NCI-H2227 (cell line): ENCODE measurements around the gene AGRP.
"Not testable (repeated sequence)": the region's sequence is repeated elsewhere in the genome, so short reads cannot be mapped to it uniquely, and the experiment has no call there.

Source experiments
- DNase-seq: peaks from one replicate; lab custom pipeline; 2025; ENCODE audit not compliant: unreplicated experiment; lab: John Stamatoyannopoulos, UW

The AGRP gene

GRCh38 chr16:67504031-67505021, 21.0 kb upstream of the AGRP start:
- no peak for DNase-seq

DNA sequence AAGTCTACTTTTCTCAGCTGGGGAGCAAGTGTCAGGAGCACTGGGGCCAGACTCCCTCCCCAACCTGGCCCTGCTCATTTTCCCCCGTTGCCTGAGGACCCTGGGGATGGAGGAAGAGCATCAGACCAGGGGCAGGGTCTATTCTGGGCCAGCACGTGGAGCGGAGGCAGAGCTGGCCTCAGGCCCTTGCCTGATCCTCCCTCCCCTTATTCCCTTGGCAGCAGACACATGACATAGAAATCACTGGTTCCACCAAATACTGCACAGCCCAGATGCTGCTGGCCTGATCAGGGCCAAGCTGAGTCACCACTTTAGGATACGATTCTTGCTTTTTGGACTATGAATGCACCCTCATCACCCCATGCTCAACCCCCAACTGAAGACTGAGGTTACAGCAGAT, 15.8 kb upstream of the AGRP start:
- DNase-seq: no peak

DNA sequence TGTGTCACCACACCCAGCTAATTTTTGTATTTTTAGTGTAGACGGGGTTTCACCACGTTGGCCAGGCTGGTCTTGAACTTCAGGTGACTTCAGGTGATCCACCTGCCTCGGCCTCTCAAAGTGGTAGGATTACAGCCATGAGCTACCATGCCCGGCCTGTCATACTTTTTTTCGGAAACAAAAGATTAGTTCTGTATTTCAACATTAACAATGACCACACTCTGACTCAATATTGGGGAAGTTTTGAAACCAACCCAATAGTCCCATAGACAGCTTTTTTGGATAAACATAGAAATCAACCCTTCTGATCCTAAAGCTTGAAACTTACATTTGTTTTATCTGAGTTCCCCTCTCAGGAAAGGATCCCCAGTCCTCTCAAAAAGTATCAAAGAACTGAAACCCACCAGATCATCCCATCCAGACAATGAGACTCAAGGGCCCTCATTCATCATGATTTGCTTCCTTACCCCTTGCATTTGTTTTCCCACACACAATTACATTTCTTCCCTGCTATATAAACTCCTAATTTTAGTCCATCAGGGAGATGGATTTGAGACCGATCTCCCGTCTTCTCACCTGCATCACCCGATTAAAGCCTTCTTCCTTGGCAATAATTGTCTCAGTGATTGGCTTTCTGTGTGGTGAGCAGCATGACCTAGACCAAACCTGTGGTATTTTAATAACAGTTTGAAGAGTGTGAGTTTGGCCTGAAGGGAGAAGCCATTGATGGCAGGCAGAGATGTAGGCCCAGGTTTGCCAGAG, 7.2 kb upstream of the AGRP start:
- no peak for DNase-seq

DNA sequence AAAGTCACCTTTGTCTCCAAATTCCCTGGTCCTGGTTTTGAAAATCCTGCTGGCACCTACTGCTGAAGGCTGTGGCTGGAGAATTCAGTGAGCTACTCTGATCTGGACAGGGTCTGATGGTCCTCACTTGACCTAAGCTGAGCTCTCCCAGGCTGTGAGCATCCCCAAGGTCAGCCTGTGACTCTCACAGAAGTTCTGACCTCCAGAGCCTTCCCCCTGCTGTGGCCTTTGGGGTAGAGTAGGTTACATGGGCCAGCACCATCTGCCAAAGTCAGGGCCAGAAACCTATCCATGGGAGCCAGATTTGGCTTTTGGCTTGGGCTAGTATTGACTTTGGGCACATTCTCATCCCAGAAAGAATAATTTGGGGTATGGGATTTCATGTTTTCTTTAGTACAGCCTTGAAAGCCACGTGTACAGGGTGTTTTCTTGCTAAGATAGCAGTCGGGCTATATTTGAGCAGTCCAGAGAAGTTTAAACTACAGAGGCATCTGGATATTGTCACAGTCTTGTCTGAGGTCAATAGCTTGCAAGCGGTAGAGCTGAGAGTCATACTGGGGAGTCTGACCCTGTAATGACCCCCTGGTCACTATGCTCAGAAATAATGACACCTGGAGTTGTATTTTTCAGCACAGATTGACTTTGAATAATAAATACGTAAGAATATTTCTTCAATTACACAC, 6.2 kb upstream of the AGRP start:
- DNase-seq: no peak

DNA sequence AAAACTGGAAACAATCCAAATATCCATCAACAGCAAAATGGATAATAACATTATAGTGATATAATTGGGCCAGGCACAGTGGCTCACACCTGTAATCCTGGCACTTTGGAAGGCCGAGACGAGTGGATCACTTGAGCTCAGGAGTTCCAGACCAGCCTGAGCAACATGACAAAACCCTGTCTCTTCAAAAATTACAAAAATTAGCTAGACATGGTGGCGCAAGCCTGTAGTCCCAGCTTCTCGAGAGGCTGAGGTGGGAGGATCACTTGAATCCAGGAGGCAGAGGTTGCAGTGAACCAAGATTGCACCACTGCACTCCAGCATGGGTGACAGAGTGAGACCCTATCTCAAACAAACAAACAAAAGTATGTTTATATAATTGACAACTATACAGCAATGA, 4.2 kb upstream of the AGRP start:
- not testable (repeated sequence) for DNase-seq

DNA sequence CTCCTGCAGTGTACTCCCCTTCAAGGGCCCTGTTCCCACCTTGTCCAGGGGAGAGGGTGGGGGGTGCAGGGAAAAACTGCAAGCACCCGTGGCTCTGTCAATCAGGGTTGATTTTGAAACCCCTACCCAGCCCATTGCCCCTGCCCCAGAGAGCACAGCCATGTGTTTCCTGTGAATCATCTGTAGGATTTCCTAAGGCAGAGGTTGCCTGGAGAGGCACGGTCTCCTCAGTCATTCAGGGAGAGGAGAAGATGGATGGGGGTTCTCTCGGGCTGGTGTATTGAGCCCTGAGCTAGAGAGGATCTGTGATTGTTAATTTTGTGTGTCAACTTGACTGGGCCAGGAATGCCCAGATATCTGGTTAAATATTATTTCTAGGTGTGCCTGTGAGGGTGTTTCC, 3.5 kb upstream of the AGRP start:
- no peak for DNase-seq

GRCh38 chr16:67483731-67484525, 581 bp upstream of the AGRP start:
- no peak for DNase-seq

DNA sequence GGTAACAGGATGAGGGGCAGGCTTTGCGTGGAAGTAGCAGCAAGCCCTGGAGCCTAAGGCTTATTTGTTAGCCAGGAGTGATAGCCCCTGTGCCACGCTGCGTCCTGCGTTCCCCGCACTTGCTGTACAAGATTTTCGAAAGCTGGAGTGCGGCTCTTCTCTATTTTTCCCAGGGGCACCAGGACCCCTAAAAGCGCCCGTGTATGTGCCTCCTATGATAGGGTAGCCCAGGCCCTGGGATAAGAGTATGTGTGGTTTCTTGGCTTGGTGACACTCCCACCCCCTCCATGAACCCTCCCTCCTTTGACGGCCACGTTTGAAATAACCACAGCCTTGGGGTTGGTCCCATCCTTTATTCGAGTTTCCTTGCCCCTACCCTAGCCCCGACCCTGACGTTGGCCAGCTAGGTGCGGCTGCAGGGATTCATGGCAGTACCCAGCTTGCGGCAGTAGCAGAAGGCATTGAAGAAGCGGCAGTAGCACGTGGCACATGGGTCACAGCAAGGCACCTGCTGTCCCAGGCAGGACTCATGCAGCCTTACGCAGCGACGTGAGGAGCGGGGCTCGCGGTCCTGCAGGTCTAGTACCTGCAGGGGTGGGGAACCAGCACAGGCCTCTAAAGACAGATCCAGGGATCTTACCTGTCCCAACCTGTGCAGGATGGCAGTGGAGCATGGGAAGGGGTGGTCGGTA, 968 bp downstream of the AGRP start:
- DNase-seq: no peak

GRCh38 chr16:67481561-67482232, 1.6 kb downstream of the AGRP start:
- peak; percentile 25 for DNase-seq

DNA sequence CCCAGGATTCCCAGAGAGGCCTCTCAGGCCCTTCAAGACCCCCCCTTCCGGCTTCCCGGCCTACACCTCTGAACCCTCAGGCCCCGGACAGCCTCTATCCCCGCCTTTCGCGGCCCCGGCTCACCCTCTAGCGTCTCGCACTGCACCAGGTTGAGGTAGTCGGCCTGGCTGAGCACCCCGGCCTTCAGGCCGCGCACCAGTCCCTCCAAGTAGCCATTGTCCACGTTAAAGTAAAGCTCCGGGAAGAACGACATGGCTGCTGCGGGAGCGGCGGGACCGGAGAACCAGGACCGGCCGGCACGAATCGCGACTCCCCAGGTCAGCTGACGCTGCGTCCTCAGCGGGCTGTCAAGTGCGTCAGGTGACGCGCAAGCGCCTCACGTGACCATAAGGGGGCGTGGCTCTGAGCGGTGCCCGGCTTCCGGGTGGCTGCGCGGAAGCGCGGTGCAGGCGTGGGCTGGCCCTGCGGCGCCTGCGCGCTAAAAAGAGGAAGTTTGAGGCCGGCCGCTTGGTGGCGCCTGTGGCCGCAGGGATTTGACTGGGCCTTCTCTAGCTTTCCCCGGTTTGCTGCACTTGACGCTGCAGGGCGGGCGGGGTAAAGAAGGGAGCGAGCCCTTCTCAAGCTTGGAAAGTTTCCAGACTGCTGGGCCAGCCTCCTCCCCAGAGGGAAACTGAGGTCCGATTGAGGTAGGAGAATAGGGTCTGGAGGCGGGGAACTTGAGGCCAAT, 2.4 kb downstream of the AGRP start, which contains the start of gene ATP6V0D1:
TSS of gene ATP6V0D1 (minus strand) at position 325 of the 728 bp plus-strand sequence. CDS start at position 254, 71 bp downstream.
- peak; percentile 98 for DNase-seq

DNA sequence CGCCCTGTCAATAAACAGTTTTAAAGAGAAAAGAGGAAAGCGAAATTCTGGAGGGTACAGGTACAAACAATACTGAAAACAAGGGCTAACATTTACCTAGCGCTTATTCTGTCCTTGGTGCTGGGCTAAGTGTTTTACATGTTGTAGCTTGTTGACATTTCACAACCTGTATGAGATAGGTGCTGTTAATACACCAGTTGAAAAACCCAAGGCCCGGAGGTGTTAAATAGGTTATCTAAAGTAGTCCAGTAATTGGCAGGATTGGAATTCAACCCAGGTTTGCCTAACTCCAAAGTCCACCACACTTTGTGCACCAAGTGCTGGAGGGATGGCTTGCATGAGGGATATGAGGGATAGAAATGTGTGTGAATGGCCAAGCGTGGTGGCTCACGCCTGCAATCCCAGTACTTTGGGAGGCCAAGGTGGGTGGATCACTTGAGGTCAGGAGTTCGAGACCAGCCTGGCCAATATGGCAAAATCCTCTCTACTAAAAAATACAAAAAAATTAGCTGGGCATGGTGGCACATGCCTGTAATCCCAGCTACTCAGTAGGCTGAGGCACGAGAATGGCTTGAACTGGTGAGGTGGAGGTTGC, 5.3 kb downstream of the AGRP start:
- DNase-seq: no peak

- no peak for DNase-seq
These were observed 8.5 kb downstream of the AGRP start for GRCh38 chr16:67474551-67475455.

DNA sequence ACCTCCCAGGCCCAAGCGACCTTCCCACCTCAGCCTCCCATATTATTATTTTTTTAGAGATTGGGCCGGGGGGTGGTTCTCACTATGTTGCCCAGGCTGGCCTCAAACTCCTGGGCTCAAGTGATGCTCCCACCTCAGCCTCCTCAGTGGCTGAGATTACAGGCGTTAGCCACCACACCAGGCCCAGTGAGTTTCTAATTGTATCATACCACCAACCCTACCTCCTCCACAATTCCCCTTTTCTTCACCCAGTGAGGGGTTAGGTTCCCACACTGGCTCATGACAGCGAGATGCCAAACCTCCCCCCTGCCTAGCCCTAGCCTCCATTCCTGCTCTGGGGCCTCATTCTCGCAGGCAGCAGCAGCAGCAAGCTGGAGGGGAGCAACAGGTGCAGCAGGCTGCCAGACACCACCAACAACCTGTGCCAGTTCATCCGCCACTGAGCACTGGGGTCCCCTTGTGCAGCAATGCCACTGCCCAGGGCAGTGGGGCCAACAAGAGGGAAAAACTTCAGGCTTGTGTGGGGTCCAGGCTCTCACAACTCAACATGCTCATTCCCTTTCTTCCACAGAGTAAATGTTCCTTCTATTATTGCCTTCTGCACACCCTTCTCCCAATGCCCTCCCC, 11.5 kb downstream of the AGRP start:
- DNase-seq: no peak

- peak; percentile 2 for DNase-seq
These were observed 13.0 kb downstream of the AGRP start for GRCh38 chr16:67470359-67470758.

GRCh38 chr16:67468731-67469130, 14.6 kb downstream of the AGRP start:
- DNase-seq: no peak

GRCh38 chr16:67466581-67466980, 16.8 kb downstream of the AGRP start:
- no peak for DNase-seq

GRCh38 chr16:67464565-67464964, 18.8 kb downstream of the AGRP start:
- no peak for DNase-seq
